Aorta (tissue), 5 donors: Measurements from ENCODE around the gene TGFBR3L. TPM values are rescaled to one million over a fixed set of nuclear protein-coding genes. Genes with fewer than 3 reads are reported as not detected.
A peak's percentile ranks its signal among the peaks of the same experiment; 100 is the strongest.

ENCODE experiments used
- ATAC-seq: fragments of 200-7000 bp; cut with Tn5 transposase; one replicate; pipeline ENCODE4 v1.9.1; 2022; ENCODE audit warnings: moderate library complexity; ENCODE audit not compliant: low FRiP score
- DNase-seq, 2 donors: peaks; one replicate each; pipeline ENCODE4 v3.0.0-alpha.2; 2020
- H3K27ac ChIP-seq, 2 donors: one replicate each; pipeline ENCODE4 v1.5.1; 2013; ENCODE audit warnings: low read length in 2 of 2, mild to moderate bottlenecking in 2 of 2, moderate library complexity in 2 of 2, control low read depth in 1 of 2, inconsistent platforms in 1 of 2, low read depth in 1 of 2
- H3K27me3 ChIP-seq, 2 donors: one replicate each; pipeline ENCODE4 v1.6.1; 2013; ENCODE audit warnings: control low read depth in 1 of 2, low read length in 1 of 2, mild to moderate bottlenecking in 1 of 2, moderate library complexity in 1 of 2; ENCODE audit not compliant: insufficient read depth in 2 of 2, control insufficient read depth in 1 of 2
- H3K36me3 ChIP-seq, 2 donors: one replicate each; pipeline ENCODE4 v1.6.1; 2013; ENCODE audit warnings: control low read depth in 1 of 2, low read length in 1 of 2, mild to moderate bottlenecking in 1 of 2; ENCODE audit not compliant: insufficient read depth in 2 of 2, control insufficient read depth in 1 of 2
- H3K4me1 ChIP-seq, 2 donors: one replicate each; pipeline ENCODE4 v1.6.1; 2013; ENCODE audit warnings: low read length in 2 of 2, control low read depth in 1 of 2, mild to moderate bottlenecking in 1 of 2, moderate library complexity in 1 of 2; ENCODE audit not compliant: insufficient read depth in 2 of 2, control insufficient read depth in 1 of 2
- H3K4me3 ChIP-seq, 2 donors: one replicate each; pipeline ENCODE4 v1.5.1; 2013; ENCODE audit warnings: low read length in 2 of 2, control low read depth in 1 of 2, mild to moderate bottlenecking in 1 of 2
- H3K9me3 ChIP-seq: one replicate; pipeline ENCODE4 v1.6.1; 2013; ENCODE audit warnings: mild to moderate bottlenecking, low read length; ENCODE audit not compliant: control insufficient read depth
- WGBS, 2 donors: extraction: QIAGEN DNeasy Blood & Tissue Kit; methylation state at CpG; one replicate each; pipeline ENCODE4 v1.1.7; 2013; 5-methylcytosine and 5-hydroxymethylcytosine counted together
- intact Hi-C, 2 donors: fragments of 100-400 bp; cut with DNase I; formaldehyde crosslinking; loops; one replicate each; pipeline versions ENCODE4 v1.14.2 to v1.15.0; 2022
- polyA plus RNA-seq, 2 donors: library from polyadenylated mRNA; stranded (reverse); fragments of 200-250 nt; gene quantifications; one replicate each; pipeline ENCODE4 v1.2.3, GENCODE V29; 2013
- total RNA-seq, 2 donors: library from RNA; stranded (reverse); fragmentation: NEBNext Ultra II Directional; extraction: Animal tissue kit (Norgen Biotek cat#: 25700); gene quantifications; one replicate each; pipeline ENCODE4 v1.2.1, GENCODE V29; 2021
- donor health status: healthy with polysubstance abuse.
- donor health status: Bipolar disorder and iron deficiency.
- donor health status: DM: no; HTN: no; CAD: no.
- donor health status: DM: no; HTN: no; CAD: no.
- donor health status: DM: yes; HTN: yes; CAD: no.

Gene TGFBR3L
- total and polyA plus RNA-seq, 4 donors = 0.84 to 1.5 TPM; not detected in 2

GRCh38 chr19:7933828-7934725, 19.4 kb downstream of the TGFBR3L start:
- Histone ChIP-seq H3K4me3 (no peak overlapping the region), H3K36me3 (peaks cover 0 to 19% of the 10 kb centered on the region in 2 donors), H3K9me3 (no peaks in the 10 kb centered on the region), H3K27ac (no peak overlapping the region), H3K4me1 (no peaks in the 10 kb centered on the region), H3K27me3 (no peaks in the 10 kb centered on the region)
- intact Hi-C loops = no loop called here
- WGBS, 2 donors = 87% methylated on average over 54 to 55 of the region's 55 CpGs
- DNase-seq = no peak
- ATAC-seq = no peak

GRCh38 chr19:7934766-7935165, 20.1 kb downstream of the TGFBR3L start:
- intact Hi-C loops = no loop called here
- no peaks in the 10 kb centered on the region for H3K27me3 ChIP-seq
- H3K4me3 ChIP-seq = no peak overlapping the region
- H3K9me3 ChIP-seq = no peaks in the 10 kb centered on the region
- no peaks in the 10 kb centered on the region for H3K4me1 ChIP-seq
- no peak for DNase-seq
- ATAC-seq = no peak
- 78 to 83% methylated on average over 21 of the region's 21 CpGs for WGBS, 2 donors
- peaks cover 0 to 19% of the 10 kb centered on the region in 2 donors for H3K36me3 ChIP-seq
- H3K27ac ChIP-seq = no peak overlapping the region

GRCh38 chr19:7940841-7941240, 26.2 kb downstream of the TGFBR3L start:
- intact Hi-C loops = loop anchor here (5.0 to 10.0 kb wide), 3 partner anchors 66 to 451 kb away; partner anchors contain the start of genes ELAVL1 (in 1 of the 2) and RAB11B (in 1 of the 2)
- H3K27ac ChIP-seq = no peak overlapping the region
- H3K4me3 ChIP-seq = no peak overlapping the region
- H3K36me3 ChIP-seq = peaks cover 0 to 6% of the 10 kb centered on the region in 2 donors
- DNase-seq = no peak
- H3K9me3 ChIP-seq = no peaks in the 10 kb centered on the region
- 90% methylated on average over 13 of the region's 13 CpGs for WGBS, 2 donors
- ATAC-seq = no peak
- no peaks in the 10 kb centered on the region for H3K27me3 ChIP-seq
- no peaks in the 10 kb centered on the region for H3K4me1 ChIP-seq

- Histone ChIP-seq H3K9me3 (no peaks in the 10 kb centered on the region), H3K4me3 (no peak overlapping the region), H3K4me1 (no peaks in the 10 kb centered on the region), H3K27me3 (no peaks in the 10 kb centered on the region), H3K27ac (no peak overlapping the region), H3K36me3 (peaks cover 0 to 6% of the 10 kb centered on the region in 2 donors)
- WGBS, 2 donors = 87 to 88% methylated on average over 19 of the region's 19 CpGs
- DNase-seq (no peak), ATAC-seq (no peak)
- intact Hi-C loops = loop anchor here (5.0 to 10.0 kb wide), 3 partner anchors 65 to 450 kb away; partner anchors contain the start of genes ELAVL1 (in 1 of the 2) and RAB11B (in 1 of the 2)
Observed at GRCh38 chr19:7941895-7942596, 27.4 kb downstream of the TGFBR3L start.

GRCh38 chr19:7942981-7943443, 28.4 kb downstream of the TGFBR3L start:
- ATAC-seq (peak; percentile 40), DNase-seq (no peak)
- H3K27ac ChIP-seq = peak overlapping the region; percentile 38 to 77
- intact Hi-C loops = loop anchor here (5.0 to 10.0 kb wide), 3 partner anchors 64 to 449 kb away; partner anchors contain the start of genes ELAVL1 (in 1 of the 2) and RAB11B (in 1 of the 2)
- WGBS, 2 donors = 4% methylated on average over 33 of the region's 33 CpGs
- H3K36me3 ChIP-seq = peaks cover 0 to 1% of the 10 kb centered on the region in 2 donors
- no peaks in the 10 kb centered on the region for H3K4me1 ChIP-seq
- H3K27me3 ChIP-seq = no peaks in the 10 kb centered on the region
- no peaks in the 10 kb centered on the region for H3K9me3 ChIP-seq
- H3K4me3 ChIP-seq = peak overlapping the region; percentile 64 to 74

- intact Hi-C loops = loop anchor here (1.0 to 10.0 kb wide), 4 partner anchors 64 to 449 kb away; partner anchors contain the start of genes ELAVL1 (in 1 of the 2) and RAB11B (in 1 of the 2)
- ATAC-seq = peak; percentile 100
- Histone ChIP-seq H3K27me3 (no peaks in the 10 kb centered on the region), H3K4me3 (peak within 1 kb of the TSS; percentile 74 to 77), H3K36me3 (peaks cover 0 to 1% of the 10 kb centered on the region in 2 donors), H3K27ac (peak within 1 kb of the TSS; percentile 38 to 89), H3K4me1 (no peaks in the 10 kb centered on the region), H3K9me3 (no peaks in the 10 kb centered on the region)
- 0% methylated on average over 55 to 56 of the region's 56 CpGs for WGBS, 2 donors
- peak; percentile 100 for DNase-seq
Observed at GRCh38 chr19:7943444-7944176, 29.0 kb downstream of the TGFBR3L start, which contains the start of gene TIMM44. TIMM44 (minus strand) TSS chr19:7943666; CDS start chr19:7943651, 15 bp downstream.

- no peaks in the 10 kb centered on the region for H3K9me3 ChIP-seq
- H3K36me3 ChIP-seq = peaks cover 0 to 1% of the 10 kb centered on the region in 2 donors
- intact Hi-C loops = loop anchor here (1.0 to 10.0 kb wide), 4 partner anchors 63 to 448 kb away; partner anchors contain the start of genes ELAVL1 (in 1 of the 2) and RAB11B (in 1 of the 2)
- peak overlapping the region in 1 of 2 donors; percentile 89 for H3K27ac ChIP-seq
- no peaks in the 10 kb centered on the region for H3K27me3 ChIP-seq
- peak overlapping the region; percentile 30 to 77 for H3K4me3 ChIP-seq
- DNase-seq = peak; percentile 91 to 93
- H3K4me1 ChIP-seq = no peaks in the 10 kb centered on the region
- peak; percentile 84 for ATAC-seq
- WGBS, 2 donors = 28% methylated on average over 18 of the region's 18 CpGs
Observed at GRCh38 chr19:7944177-7944761, 29.6 kb downstream of the TGFBR3L start.
